Measurements from ENCODE around the gene SNTB2.

DNA sequence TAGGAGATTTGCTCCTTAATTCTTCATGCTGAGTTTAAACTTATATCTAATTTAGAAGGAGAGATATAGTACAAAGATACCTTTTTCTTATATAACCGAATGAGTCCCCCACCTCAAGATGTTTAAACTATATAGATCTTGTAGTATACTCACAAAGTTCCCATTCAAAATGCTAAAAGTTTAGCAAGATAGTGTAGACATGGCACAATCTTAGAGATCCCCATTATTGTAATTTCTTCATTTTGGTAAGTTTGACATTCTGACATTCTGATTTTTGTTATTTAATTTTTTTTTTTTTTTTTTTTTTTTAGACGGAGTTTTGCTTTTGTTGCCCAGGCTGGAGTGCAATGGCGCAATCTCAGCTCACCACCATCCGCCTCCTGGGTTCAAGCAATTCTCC is 22.8 kb downstream of the SNTB2 start:
- TF ChIP-seq ZNF274 (IDR thresholded peaks at IDR 0.05; ENCODE audit: low read depth, low read length), result no peak
- no peak for TF ChIP-seq YY1 (IDR thresholded peaks at IDR 0.05; ENCODE audit: insufficient read depth, insufficient read length)

All from NT2/D1 (cell line).